Dorsolateral prefrontal cortex (tissue), 118 donors: ENCODE measurements around the gene SUPT3H. TPM values are rescaled to one million over a fixed set of nuclear protein-coding genes. Genes with fewer than 3 reads are reported as not detected.

Experiments
- microRNA-seq, 43 experiments: library from miRNA; unstranded; fragments of <30 nt; microRNA quantifications; one replicate each; pipeline ENCODE4 v1.2.0, GENCODE V29; 2022
- total RNA-seq, 120 experiments: library from RNA; stranded (reverse); gene quantifications; one replicate each; pipeline versions ENCODE4 v1.2.3 to v1.2.4, GENCODE V29; 2022

SUPT3H gene
- total RNA-seq, 120 experiments from 2014 or later: 19.4 to 51.1 (median 30.3) TPM

Small RNA genes within 50 kb of the gene (microRNA-seq; reads per million reads assigned to microRNA genes)
- gene MIR586: 0 to 0.52 (median 0) reads per million in 43 experiments

Other genes with a start within 250 kb of the SUPT3H start
- gene RUNX2, start 49.6 kb downstream of the SUPT3H start, total RNA-seq: 10 to 100 TPM in 1 of 120 experiments, 1 to 10 TPM in 119; 1.7 to 10.7 (median 4.3) TPM